ENCODE measurements around the gene SYNGR1.

Gene SYNGR1

GRCh38 chr22:39309881-39310714 is 39.7 kb upstream of the SYNGR1 start:
- H3K79me1 ChIP-seq (ENCODE audit: low read depth, low read length): peaks cover 6% of the 10 kb centered on the region
- H4K8ac ChIP-seq (ENCODE audit: low read depth, low read length): no peak overlapping the region
- no peaks in the 10 kb centered on the region for H3K27me3 ChIP-seq (ENCODE audit: control insufficient read depth in 3 of 3, insufficient read depth in 3 of 3, low read depth in 1 of 3, low read length in 3 of 3)
- H3K18ac ChIP-seq (ENCODE audit: low read length): peak overlapping the region; percentile 90
- H2BK15ac ChIP-seq (ENCODE audit: low read length): peak overlapping the region; percentile 75
- H2AK5ac ChIP-seq (ENCODE audit: low read depth, low read length): peak overlapping the region; percentile 3
- no peak overlapping the region for H3K4me2 ChIP-seq (ENCODE audit: insufficient read depth, low read length, poor library complexity, severe bottlenecking)
- no peak overlapping the region for H2AFZ ChIP-seq (ENCODE audit: low read length)
- no peak overlapping the region for H3K14ac ChIP-seq (ENCODE audit: low read length)
- no peak overlapping the region for H2BK5ac ChIP-seq (ENCODE audit: low read length)
- H3K4me3 ChIP-seq (ENCODE audit: low read length in 2 of 2): no peak overlapping the region
- H3K27ac ChIP-seq (replicated peaks; ENCODE audit: low read length): no peak overlapping the region
- no peak overlapping the region for H2BK12ac ChIP-seq (ENCODE audit: low read length)
- peak overlapping the region; percentile 9 for H3K23ac ChIP-seq (ENCODE audit: low read depth, low read length, poor library complexity)
- H3K9ac ChIP-seq (ENCODE audit: low read depth, low read length, poor library complexity): peak overlapping the region; percentile 7
- H4K91ac ChIP-seq (ENCODE audit: low read depth, low read length, poor library complexity): no peak overlapping the region
- no CpG with 5 or more reads among the region's 16 CpGs for WGBS, 2 donors (ENCODE audit: extremely low coverage in 2 of 2, insufficient read length in 2 of 2, insufficient replicate concordance in 1 of 2)
- peaks cover 36 to 53% of the 10 kb centered on the region in 2 donors for H3K36me3 ChIP-seq (replicated peaks in 1 of 2; ENCODE audit: control insufficient read depth in 2 of 2, insufficient read depth in 2 of 2, low read length in 2 of 2)
- H3K4me1 ChIP-seq (ENCODE audit: control insufficient read depth in 2 of 2, insufficient read depth in 1 of 2, low read depth in 1 of 2, low read length in 2 of 2): peaks cover 8 to 11% of the 10 kb centered on the region in 2 donors
- peaks cover 0 to 1% of the 10 kb centered on the region in 2 donors for H3K9me3 ChIP-seq (replicated peaks in 1 of 2; ENCODE audit: control insufficient read depth in 2 of 2, insufficient read depth in 1 of 2, low read depth in 1 of 2, low read length in 2 of 2)
- H3K4ac ChIP-seq (ENCODE audit: low read length): no peak overlapping the region
- no peak overlapping the region for H2BK120ac ChIP-seq (ENCODE audit: low read depth, low read length)
- no peak for DNase-seq (ENCODE audit: low spot score)

GRCh38 chr22:39311592-39312400 is 38.0 kb upstream of the SYNGR1 start:
- Histone ChIP-seq H3K9ac (ENCODE audit: low read depth, low read length, poor library complexity) (no peak overlapping the region), H3K9me3 (replicated peaks in 1 of 2; ENCODE audit: control insufficient read depth in 2 of 2, insufficient read depth in 1 of 2, low read depth in 1 of 2, low read length in 2 of 2) (peaks cover 0 to 1% of the 10 kb centered on the region in 2 donors), H4K91ac (ENCODE audit: low read depth, low read length, poor library complexity) (no peak overlapping the region), H3K4me3 (ENCODE audit: low read length in 2 of 2) (no peak overlapping the region), H3K18ac (ENCODE audit: low read length) (no peak overlapping the region), H3K79me1 (ENCODE audit: low read depth, low read length) (peaks cover 12% of the 10 kb centered on the region), H2BK12ac (ENCODE audit: low read length) (no peak overlapping the region), H3K27me3 (ENCODE audit: control insufficient read depth in 3 of 3, insufficient read depth in 3 of 3, low read depth in 1 of 3, low read length in 3 of 3) (no peaks in the 10 kb centered on the region), H2BK120ac (ENCODE audit: low read depth, low read length) (no peak overlapping the region), H2BK5ac (ENCODE audit: low read length) (no peak overlapping the region), H3K14ac (ENCODE audit: low read length) (no peak overlapping the region), H2AK5ac (ENCODE audit: low read depth, low read length) (no peak overlapping the region), H3K36me3 (replicated peaks in 1 of 2; ENCODE audit: control insufficient read depth in 2 of 2, insufficient read depth in 2 of 2, low read length in 2 of 2) (peaks cover 50 to 70% of the 10 kb centered on the region in 2 donors), H3K23ac (ENCODE audit: low read depth, low read length, poor library complexity) (peak overlapping the region; percentile 15), H3K4ac (ENCODE audit: low read length) (no peak overlapping the region), H3K4me1 (ENCODE audit: control insufficient read depth in 2 of 2, insufficient read depth in 1 of 2, low read depth in 1 of 2, low read length in 2 of 2) (peaks cover 17 to 18% of the 10 kb centered on the region in 2 donors), H4K8ac (ENCODE audit: low read depth, low read length) (no peak overlapping the region), H2BK15ac (ENCODE audit: low read length) (no peak overlapping the region), H3K4me2 (ENCODE audit: insufficient read depth, low read length, poor library complexity, severe bottlenecking) (no peak overlapping the region), H2AFZ (ENCODE audit: low read length) (no peak overlapping the region), H3K27ac (replicated peaks; ENCODE audit: low read length) (peak overlapping the region; percentile 39)
- no peak for DNase-seq (ENCODE audit: low spot score)
- no CpG with 5 or more reads among the region's 19 CpGs for WGBS, 2 donors (ENCODE audit: extremely low coverage in 2 of 2, insufficient read length in 2 of 2, insufficient replicate concordance in 1 of 2)

- no peak overlapping the region for H3K23ac ChIP-seq (ENCODE audit: low read depth, low read length, poor library complexity)
- H3K27ac ChIP-seq (replicated peaks; ENCODE audit: low read length): peak overlapping the region; percentile 39
- H3K9me3 ChIP-seq (replicated peaks in 1 of 2; ENCODE audit: control insufficient read depth in 2 of 2, insufficient read depth in 1 of 2, low read depth in 1 of 2, low read length in 2 of 2): peaks cover 0 to 1% of the 10 kb centered on the region in 2 donors
- H3K4me1 ChIP-seq (ENCODE audit: control insufficient read depth in 2 of 2, insufficient read depth in 1 of 2, low read depth in 1 of 2, low read length in 2 of 2): peaks cover 23 to 24% of the 10 kb centered on the region in 2 donors
- H3K14ac ChIP-seq (ENCODE audit: low read length): no peak overlapping the region
- H2BK12ac ChIP-seq (ENCODE audit: low read length): no peak overlapping the region
- peaks cover 56 to 73% of the 10 kb centered on the region in 2 donors for H3K36me3 ChIP-seq (replicated peaks in 1 of 2; ENCODE audit: control insufficient read depth in 2 of 2, insufficient read depth in 2 of 2, low read length in 2 of 2)
- H2AK5ac ChIP-seq (ENCODE audit: low read depth, low read length): no peak overlapping the region
- H4K91ac ChIP-seq (ENCODE audit: low read depth, low read length, poor library complexity): no peak overlapping the region
- H2AFZ ChIP-seq (ENCODE audit: low read length): no peak overlapping the region
- H3K9ac ChIP-seq (ENCODE audit: low read depth, low read length, poor library complexity): no peak overlapping the region
- no peak overlapping the region for H3K4ac ChIP-seq (ENCODE audit: low read length)
- no CpG with 5 or more reads among the region's 5 CpGs for WGBS, 2 donors (ENCODE audit: extremely low coverage in 2 of 2, insufficient read length in 2 of 2, insufficient replicate concordance in 1 of 2)
- H3K27me3 ChIP-seq (ENCODE audit: control insufficient read depth in 3 of 3, insufficient read depth in 3 of 3, low read depth in 1 of 3, low read length in 3 of 3): no peaks in the 10 kb centered on the region
- no peak for DNase-seq (ENCODE audit: low spot score)
- no peak overlapping the region for H2BK120ac ChIP-seq (ENCODE audit: low read depth, low read length)
- no peak overlapping the region for H3K4me3 ChIP-seq (ENCODE audit: low read length in 2 of 2)
- no peak overlapping the region for H3K4me2 ChIP-seq (ENCODE audit: insufficient read depth, low read length, poor library complexity, severe bottlenecking)
- no peak overlapping the region for H2BK15ac ChIP-seq (ENCODE audit: low read length)
- no peak overlapping the region for H4K8ac ChIP-seq (ENCODE audit: low read depth, low read length)
- H3K18ac ChIP-seq (ENCODE audit: low read length): no peak overlapping the region
- no peak overlapping the region for H2BK5ac ChIP-seq (ENCODE audit: low read length)
- peaks cover 12% of the 10 kb centered on the region for H3K79me1 ChIP-seq (ENCODE audit: low read depth, low read length)
Measured at GRCh38 chr22:39312410-39312809, 37.4 kb upstream of the SYNGR1 start.
